Activated T-helper 17 cell treated with anti-CD3 and anti-CD28 coated beads, Interleukin-2, amount 50 U/mL, for 72 hours (primary cell): ENCODE results near the gene UBE2H. TPM values are rescaled to one million over a fixed set of nuclear protein-coding genes. Genes with fewer than 3 reads are reported as not detected.
"Not testable (repeated sequence)": the region's sequence is repeated elsewhere in the genome, so short reads cannot be mapped to it uniquely, and the experiment has no call there.

Experiments
- ATAC-seq: fragments of 150-1000 bp; cut with Tn5 transposase; replicated peaks from 2 replicates; pipeline ENCODE4 v1.10.0; 2021; ENCODE audit warnings: mild to moderate bottlenecking, moderate library complexity
- H3K27ac Mint-ChIP-seq: one replicate; pipeline ENCODE4 v1.8.0; 2022; ENCODE audit warnings: mixed read lengths
- H3K27me3 Mint-ChIP-seq: one replicate; pipeline ENCODE4 v1.8.0; 2022; ENCODE audit warnings: mixed read lengths
- H3K36me3 Mint-ChIP-seq: one replicate; pipeline ENCODE4 v1.8.0; 2022; ENCODE audit warnings: low read depth, mild to moderate bottlenecking, mixed read lengths
- H3K4me1 Mint-ChIP-seq: one replicate; pipeline ENCODE4 v1.8.0; 2022; ENCODE audit warnings: mixed read lengths
- H3K4me3 Mint-ChIP-seq: one replicate; pipeline ENCODE4 v1.8.0; 2022; ENCODE audit warnings: mild to moderate bottlenecking, mixed read lengths
- H3K9me3 Mint-ChIP-seq: one replicate; pipeline ENCODE4 v1.8.0; 2022; ENCODE audit warnings: mixed read lengths
- total RNA-seq, 2 donors: library from RNA; stranded (reverse); gene quantifications; one replicate each; pipeline ENCODE4 v1.2.3, GENCODE V29; 2022

UBE2H gene
- total RNA-seq, 2 donors from 2014 or later, result 27.8 to 54.0 TPM

- no peak for ATAC-seq
- Mint-ChIP-seq H3K4me1 (peaks cover 22% of the 10 kb centered on the region), H3K9me3 (no peaks in the 10 kb centered on the region)
These were observed 68.3 kb downstream of the UBE2H start for GRCh38 chr7:129884495-129884894.

GRCh38 chr7:129883151-129883550 is 69.6 kb downstream of the UBE2H start:
- Mint-ChIP-seq H3K4me1 (peaks cover 23% of the 10 kb centered on the region), H3K27ac (no peak overlapping the region), H3K4me3 (no peak overlapping the region)

More at GRCh38 chr7:129884495-129884894, 68.3 kb downstream of the UBE2H start:
- no peak overlapping the region for H3K27ac Mint-ChIP-seq
- no peaks in the 10 kb centered on the region for H3K27me3 Mint-ChIP-seq
- H3K4me3 Mint-ChIP-seq, result no peak overlapping the region
- peaks cover 37% of the 10 kb centered on the region for H3K36me3 Mint-ChIP-seq

GRCh38 chr7:129882531-129882930 is 70.2 kb downstream of the UBE2H start:
- Mint-ChIP-seq H3K27me3 (no peaks in the 10 kb centered on the region), H3K27ac (no peak overlapping the region), H3K4me1 (peaks cover 23% of the 10 kb centered on the region), H3K36me3 (peaks cover 40% of the 10 kb centered on the region), H3K4me3 (no peak overlapping the region), H3K9me3 (no peaks in the 10 kb centered on the region)
- ATAC-seq, result no peak

More at GRCh38 chr7:129883151-129883550, 69.6 kb downstream of the UBE2H start:
- Mint-ChIP-seq H3K9me3 (no peaks in the 10 kb centered on the region), H3K27me3 (no peaks in the 10 kb centered on the region), H3K36me3 (peaks cover 46% of the 10 kb centered on the region)
- ATAC-seq, result no peak

GRCh38 chr7:129877146-129877792 is 75.5 kb downstream of the UBE2H start:
- Mint-ChIP-seq H3K27me3 (no peaks in the 10 kb centered on the region), H3K9me3 (no peaks in the 10 kb centered on the region), H3K27ac (peak overlapping the region; percentile 14), H3K36me3 (peaks cover 40% of the 10 kb centered on the region), H3K4me1 (peaks cover 34% of the 10 kb centered on the region), H3K4me3 (peak overlapping the region; percentile 42)
- ATAC-seq, result peak; percentile 26

GRCh38 chr7:129875745-129876411 is 76.9 kb downstream of the UBE2H start:
- H3K27ac Mint-ChIP-seq, result no peak overlapping the region
- peak overlapping the region; percentile 42 for H3K4me3 Mint-ChIP-seq
- H3K9me3 Mint-ChIP-seq, result no peaks in the 10 kb centered on the region
- no peaks in the 10 kb centered on the region for H3K27me3 Mint-ChIP-seq
- H3K36me3 Mint-ChIP-seq, result peaks cover 51% of the 10 kb centered on the region
- no peak for ATAC-seq
- peaks cover 33% of the 10 kb centered on the region for H3K4me1 Mint-ChIP-seq

- Mint-ChIP-seq H3K36me3 (peaks cover 57% of the 10 kb centered on the region), H3K27ac (no peak overlapping the region), H3K4me1 (peaks cover 32% of the 10 kb centered on the region), H3K4me3 (no peak overlapping the region), H3K9me3 (no peaks in the 10 kb centered on the region), H3K27me3 (no peaks in the 10 kb centered on the region)
- no peak for ATAC-seq
These were observed 77.6 kb downstream of the UBE2H start for GRCh38 chr7:129875160-129875559.

- H3K27ac Mint-ChIP-seq, result no peak overlapping the region
- peaks cover 58% of the 10 kb centered on the region for H3K36me3 Mint-ChIP-seq
- no peaks in the 10 kb centered on the region for H3K9me3 Mint-ChIP-seq
- no peaks in the 10 kb centered on the region for H3K27me3 Mint-ChIP-seq
- no peak for ATAC-seq
- no peak overlapping the region for H3K4me3 Mint-ChIP-seq
- H3K4me1 Mint-ChIP-seq, result peaks cover 32% of the 10 kb centered on the region
These were observed 78.0 kb downstream of the UBE2H start for GRCh38 chr7:129874722-129875121.

- no peak overlapping the region for H3K4me3 Mint-ChIP-seq
- H3K9me3 Mint-ChIP-seq, result no peaks in the 10 kb centered on the region
- no peaks in the 10 kb centered on the region for H3K27me3 Mint-ChIP-seq
- peak; percentile 94 for ATAC-seq
- peaks cover 46% of the 10 kb centered on the region for H3K36me3 Mint-ChIP-seq
- no peak overlapping the region for H3K27ac Mint-ChIP-seq
- H3K4me1 Mint-ChIP-seq, result peaks cover 32% of the 10 kb centered on the region
These were observed 80.7 kb downstream of the UBE2H start for GRCh38 chr7:129872054-129872453.

GRCh38 chr7:129870668-129871067 is 82.1 kb downstream of the UBE2H start:
- peaks cover 31% of the 10 kb centered on the region for H3K4me1 Mint-ChIP-seq
- H3K27me3 Mint-ChIP-seq, result no peaks in the 10 kb centered on the region
- no peak overlapping the region for H3K27ac Mint-ChIP-seq
- ATAC-seq, result no peak
- no peak overlapping the region for H3K4me3 Mint-ChIP-seq
- peaks cover 33% of the 10 kb centered on the region for H3K36me3 Mint-ChIP-seq
- H3K9me3 Mint-ChIP-seq, result no peaks in the 10 kb centered on the region

- Mint-ChIP-seq H3K27me3 (no peaks in the 10 kb centered on the region), H3K4me1 (peaks cover 41% of the 10 kb centered on the region), H3K36me3 (peaks cover 18% of the 10 kb centered on the region), H3K9me3 (no peaks in the 10 kb centered on the region), H3K4me3 (peak overlapping the region; percentile 81), H3K27ac (peak overlapping the region; percentile 78)
- ATAC-seq, result peak; percentile 29
These were observed 86.5 kb downstream of the UBE2H start for GRCh38 chr7:129866251-129866650.

- Mint-ChIP-seq H3K4me3 (peak overlapping the region; percentile 81), H3K4me1 (peaks cover 37% of the 10 kb centered on the region), H3K36me3 (peaks cover 14% of the 10 kb centered on the region), H3K27me3 (no peaks in the 10 kb centered on the region), H3K27ac (peak overlapping the region; percentile 78), H3K9me3 (no peaks in the 10 kb centered on the region)
- ATAC-seq, result peak; percentile 34
These were observed 86.9 kb downstream of the UBE2H start for GRCh38 chr7:129865925-129866201.

- Mint-ChIP-seq H3K27me3 (no peaks in the 10 kb centered on the region), H3K27ac (peak overlapping the region; percentile 78)
- ATAC-seq, result no peak
These were observed 87.5 kb downstream of the UBE2H start for GRCh38 chr7:129865093-129865924.

GRCh38 chr7:129864676-129865075 is 88.1 kb downstream of the UBE2H start:
- H3K36me3 Mint-ChIP-seq, H3K4me3 Mint-ChIP-seq, H3K27ac Mint-ChIP-seq, ATAC-seq, H3K27me3 Mint-ChIP-seq, H3K9me3 Mint-ChIP-seq: not testable (repeated sequence)
- H3K4me1 Mint-ChIP-seq, result peaks cover 40% of the 10 kb centered on the region

More at GRCh38 chr7:129865093-129865924, 87.5 kb downstream of the UBE2H start:
- H3K4me1 Mint-ChIP-seq, result peaks cover 42% of the 10 kb centered on the region
- H3K36me3 Mint-ChIP-seq, result peaks cover 9% of the 10 kb centered on the region
- H3K4me3 Mint-ChIP-seq, result peak overlapping the region; percentile 81
- H3K9me3 Mint-ChIP-seq, result no peaks in the 10 kb centered on the region

- no peaks in the 10 kb centered on the region for H3K9me3 Mint-ChIP-seq
- ATAC-seq, result no peak
- H3K36me3 Mint-ChIP-seq, result peaks cover 4% of the 10 kb centered on the region
- H3K4me1 Mint-ChIP-seq, result peaks cover 41% of the 10 kb centered on the region
- H3K27me3 Mint-ChIP-seq, result no peaks in the 10 kb centered on the region
- no peak overlapping the region for H3K27ac Mint-ChIP-seq
- no peak overlapping the region for H3K4me3 Mint-ChIP-seq
These were observed 88.7 kb downstream of the UBE2H start for GRCh38 chr7:129864042-129864441.

- peaks cover 4% of the 10 kb centered on the region for H3K36me3 Mint-ChIP-seq
- H3K4me3 Mint-ChIP-seq, result no peak overlapping the region
- no peaks in the 10 kb centered on the region for H3K9me3 Mint-ChIP-seq
- peaks cover 41% of the 10 kb centered on the region for H3K4me1 Mint-ChIP-seq
- H3K27ac Mint-ChIP-seq, result no peak overlapping the region
- ATAC-seq, result no peak
- H3K27me3 Mint-ChIP-seq, result no peaks in the 10 kb centered on the region
These were observed 90.1 kb downstream of the UBE2H start for GRCh38 chr7:129862682-129863081.
